ENCODE measurements around the gene PFKL.
"Not testable (repeated sequence)": the region's sequence is repeated elsewhere in the genome, so short reads cannot be mapped to it uniquely, and the experiment has no call there.

Gene PFKL

GRCh38 chr21:44329086-44329889 lies 29.4 kb downstream of the PFKL start:
- DNase-seq (ENCODE audit: low read depth), result no peak

- no peak for DNase-seq (ENCODE audit: low read depth)
Observed at GRCh38 chr21:44329971-44330681, 30.3 kb downstream of the PFKL start.

GRCh38 chr21:44330698-44331097 lies 30.8 kb downstream of the PFKL start:
- DNase-seq (ENCODE audit: low read depth), result no peak

- no peak for DNase-seq (ENCODE audit: low read depth)
Observed at GRCh38 chr21:44331209-44331608, 31.4 kb downstream of the PFKL start.

- DNase-seq (ENCODE audit: low read depth), result no peak
Observed at GRCh38 chr21:44331650-44332307, 31.9 kb downstream of the PFKL start.

- DNase-seq (ENCODE audit: low read depth), result no peak
Observed at GRCh38 chr21:44332383-44332782, 32.5 kb downstream of the PFKL start.

GRCh38 chr21:44332965-44333364 lies 33.1 kb downstream of the PFKL start:
- DNase-seq (ENCODE audit: low read depth), result no peak

- DNase-seq (ENCODE audit: low read depth), result no peak
Observed at GRCh38 chr21:44333509-44334328, 33.9 kb downstream of the PFKL start.

- no peak for DNase-seq (ENCODE audit: low read depth)
Observed at GRCh38 chr21:44334329-44335030, 34.6 kb downstream of the PFKL start.

GRCh38 chr21:44335266-44336059 lies 35.6 kb downstream of the PFKL start:
- DNase-seq (ENCODE audit: low read depth), result no peak

- DNase-seq (ENCODE audit: low read depth), result no peak
Observed at GRCh38 chr21:44337449-44337848, 37.6 kb downstream of the PFKL start.

- no peak for DNase-seq (ENCODE audit: low read depth)
Observed at GRCh38 chr21:44337941-44338895, 38.4 kb downstream of the PFKL start.

GRCh38 chr21:44338971-44339910 lies 39.4 kb downstream of the PFKL start, which contains the start of gene CFAP410:
Gene CFAP410 (minus strand): TSS chr21:44339390. CDS start chr21:44339194, 196 bp downstream.
- peak; percentile 80 for DNase-seq (ENCODE audit: low read depth)

- not testable (repeated sequence) for DNase-seq (ENCODE audit: low read depth)
Observed at GRCh38 chr21:44341726-44342458, 42.0 kb downstream of the PFKL start.

GRCh38 chr21:44342981-44343380 lies 43.1 kb downstream of the PFKL start:
- not testable (repeated sequence) for DNase-seq (ENCODE audit: low read depth)

- no peak for DNase-seq (ENCODE audit: low read depth)
Observed at GRCh38 chr21:44344541-44345183, 44.8 kb downstream of the PFKL start.

- DNase-seq (ENCODE audit: low read depth), result no peak
Observed at GRCh38 chr21:44345495-44345894, 45.6 kb downstream of the PFKL start.

All from HS-27A (cell line).